IMR-90 (cell line): ENCODE results near the gene ABHD5. TPM values are rescaled to one million over a fixed set of nuclear protein-coding genes. Genes with fewer than 3 reads are reported as not detected.

ENCODE experiments used
- ATAC-seq: fragments of 200-7000 bp; cut with Tn5 transposase; 2 replicates; pipeline ENCODE4 v1.9.1; 2020; ENCODE audit warnings: low read depth, mild to moderate bottlenecking, moderate library complexity
- BruUV-seq: library from RNA; stranded (reverse); fragments of 400-500 nt; replicated peaks from 2 replicates; lab custom pipeline; 2021; lab: Mats Ljungman, UMichigan
- CTCF ChIA-PET: fragments of 300-600 bp; formaldehyde crosslinking; extraction: SDS; loops from one replicate; lab custom pipeline; 2021; ENCODE audit warnings: antibody characterized with exemption; lab: Yijun Ruan, JAX
- POLR2A ChIA-PET: fragments of 300-600 bp; sonication (Branson Sonifier 250); formaldehyde crosslinking; loops from one replicate; lab custom pipeline; 2022; ENCODE audit warnings: antibody characterized with exemption; ENCODE audit not compliant: unreplicated experiment; lab: Charles Lee
- DNase-seq: peaks from one replicate; pipeline ENCODE4 v3.0.0; 2013
- H2AFZ ChIP-seq: replicated peaks from 2 replicates; pipeline ENCODE3; 2013; ENCODE audit warnings: low read length, mild to moderate bottlenecking; ENCODE audit not compliant: poor library complexity
- H2AK5ac ChIP-seq: 2 replicates; pipeline ENCODE4 v1.6.1; 2013; ENCODE audit warnings: low read depth, low read length, inconsistent platforms
- H2AK9ac ChIP-seq: replicated peaks from 2 replicates; pipeline ENCODE3; 2013; ENCODE audit warnings: mild to moderate bottlenecking, low read depth, low read length, moderate library complexity; ENCODE audit not compliant: poor library complexity
- H2BK120ac ChIP-seq: 2 replicates; pipeline ENCODE4 v1.6.1; 2013; ENCODE audit warnings: low read depth, low read length, inconsistent platforms
- H2BK15ac ChIP-seq: 3 replicates; pipeline ENCODE4 v1.6.1; 2013; ENCODE audit warnings: low read depth, low read length, inconsistent platforms
- H2BK20ac ChIP-seq: 2 replicates; pipeline ENCODE4 v1.6.1; 2013; ENCODE audit warnings: low read depth, mild to moderate bottlenecking, inconsistent platforms, low read length, moderate library complexity
- H2BK5ac ChIP-seq: 2 replicates; pipeline ENCODE4 v1.6.1; 2013; ENCODE audit warnings: mild to moderate bottlenecking, low read depth, low read length, inconsistent platforms; ENCODE audit not compliant: poor library complexity, severe bottlenecking
- H3K14ac ChIP-seq: replicated peaks from 2 replicates; pipeline ENCODE4 v1.6.1; 2013; ENCODE audit warnings: low read depth, low read length, inconsistent platforms
- H3K18ac ChIP-seq: 2 replicates; pipeline ENCODE4 v1.6.1; 2013; ENCODE audit warnings: low read depth, low read length, control low read depth
- H3K23ac ChIP-seq: 2 replicates; pipeline ENCODE4 v1.6.1; 2013; ENCODE audit warnings: low read depth, low read length, inconsistent platforms
- H3K27ac ChIP-seq: 2 replicates; pipeline ENCODE4 v1.5.1; 2013; ENCODE audit warnings: mild to moderate bottlenecking, control low read depth, low read length; ENCODE audit not compliant: insufficient read depth
- H3K27me3 ChIP-seq: 2 replicates; pipeline ENCODE4 v1.6.1; 2013; ENCODE audit warnings: low read length; ENCODE audit not compliant: control insufficient read depth, insufficient read depth
- H3K36me3 ChIP-seq: 2 replicates; pipeline ENCODE4 v1.6.1; 2013; ENCODE audit warnings: low read length, mixed read lengths; ENCODE audit not compliant: control insufficient read depth, insufficient read depth
- H3K4ac ChIP-seq: 2 replicates; pipeline ENCODE4 v1.6.1; 2013; ENCODE audit warnings: low read depth, low read length, inconsistent platforms
- H3K4me1 ChIP-seq: 2 replicates; pipeline ENCODE4 v1.6.1; 2013; ENCODE audit warnings: low read length, mixed read lengths; ENCODE audit not compliant: control insufficient read depth, insufficient read depth
- H3K4me2 ChIP-seq: 2 replicates; pipeline ENCODE4 v1.6.1; 2013; ENCODE audit warnings: low read depth, mild to moderate bottlenecking, control low read depth, low read length, moderate library complexity
- H3K4me3 ChIP-seq: 2 replicates; pipeline ENCODE4 v1.5.1; 2013; ENCODE audit warnings: low read depth, mild to moderate bottlenecking, control low read depth, low read length, moderate library complexity; ENCODE audit not compliant: insufficient read depth
- H3K56ac ChIP-seq: 2 replicates; pipeline ENCODE4 v1.6.1; 2013; ENCODE audit warnings: low read length, inconsistent platforms; ENCODE audit not compliant: insufficient read depth; ENCODE audit errors: extremely low read depth
- H3K79me1 ChIP-seq, 2 experiments: 2 replicates each; pipeline ENCODE4 v1.6.1; 2013; ENCODE audit warnings: low read length in 2 of 2, inconsistent platforms in 1 of 2, low read depth in 1 of 2
- H3K9ac ChIP-seq: 2 replicates; pipeline ENCODE4 v1.6.1; 2013; ENCODE audit warnings: low read depth, low read length, control low read depth
- H3K9me1 ChIP-seq: 2 replicates; pipeline ENCODE4 v1.6.1; 2013; ENCODE audit warnings: low read length, inconsistent platforms; ENCODE audit not compliant: insufficient read depth
- H3K9me3 ChIP-seq: 2 replicates; pipeline ENCODE4 v1.6.1; 2013; ENCODE audit warnings: low read length; ENCODE audit not compliant: control insufficient read depth, insufficient read depth
- H4K20me1 ChIP-seq: 2 replicates; pipeline ENCODE4 v1.6.1; 2013; ENCODE audit warnings: low read length, inconsistent platforms; ENCODE audit not compliant: insufficient read depth
- H4K5ac ChIP-seq: 2 replicates; pipeline ENCODE4 v1.6.1; 2013; ENCODE audit warnings: mild to moderate bottlenecking, low read depth, low read length, control low read depth
- H4K8ac ChIP-seq, 2 experiments: 2 replicates each; pipeline ENCODE4 v1.6.1; 2013; ENCODE audit warnings: low read depth in 2 of 2, low read length in 2 of 2, control low read depth in 1 of 2, inconsistent platforms in 1 of 2
- H4K91ac ChIP-seq: 2 replicates; pipeline ENCODE4 v1.6.1; 2013; ENCODE audit warnings: low read depth, low read length, inconsistent platforms; ENCODE audit not compliant: insufficient read depth
- CEBPB ChIP-seq: IDR thresholded peaks from 2 replicates; pipeline ENCODE4 v1.6.1; 2012; ENCODE audit warnings: low read depth, low read length, improper control_type of control experiment
- RAD21 ChIP-seq: IDR thresholded peaks from 2 replicates; pipeline ENCODE4 v1.6.1; 2012; ENCODE audit warnings: low read length, improper control_type of control experiment
- WGBS, 2 experiments: methylation state at CpG; one replicate each; pipeline versions ENCODE4 v1.1.5 to v1.1.7; 2013; ENCODE audit warnings: missing lambda C conversion rate in 2 of 2; ENCODE audit not compliant: insufficient read length in 1 of 2; ENCODE audit errors: extremely low coverage in 2 of 2; 5-methylcytosine and 5-hydroxymethylcytosine counted together
- dilution Hi-C: fragments of 300-500 bp; cut with HindIII; formaldehyde crosslinking; loops from one replicate; pipeline ENCODE4 v1.14.3; 2018; ENCODE audit warnings: low sequenced_read_pairs; ENCODE audit not compliant: unreplicated experiment
- in situ Hi-C: fragments of 300-500 bp; cut with MboI; formaldehyde crosslinking; loops from 3 replicates; pipeline ENCODE4 v1.14.3; 2019; ENCODE audit warnings: low sequenced_read_pairs, inconsistent platforms, mixed read lengths
- intact Hi-C: fragments of 100-400 bp; cut with micrococcal nuclease; formaldehyde crosslinking; loops from 2 replicates; pipeline ENCODE4 v1.10.0; 2022
- polyA plus RNA-seq, 3 experiments: library from polyadenylated mRNA; depleted of rRNA; stranded (reverse); fragments of >200 nt; gene quantifications; 2 replicates each; pipeline ENCODE4 v1.2.3, GENCODE V29; 2012; ENCODE audit warnings: low replicate concordance in 1 of 3
- total RNA-seq: library from RNA; depleted of rRNA; stranded (reverse); fragments of >200 nt; gene quantifications from 2 replicates; pipeline ENCODE4 v1.2.3, GENCODE V29; 2012

ABHD5 gene
- total and polyA plus RNA-seq, 2 of the 4 experiments (the other 2 are of a cell fraction), result 15.8 to 33.2 TPM

DNA sequence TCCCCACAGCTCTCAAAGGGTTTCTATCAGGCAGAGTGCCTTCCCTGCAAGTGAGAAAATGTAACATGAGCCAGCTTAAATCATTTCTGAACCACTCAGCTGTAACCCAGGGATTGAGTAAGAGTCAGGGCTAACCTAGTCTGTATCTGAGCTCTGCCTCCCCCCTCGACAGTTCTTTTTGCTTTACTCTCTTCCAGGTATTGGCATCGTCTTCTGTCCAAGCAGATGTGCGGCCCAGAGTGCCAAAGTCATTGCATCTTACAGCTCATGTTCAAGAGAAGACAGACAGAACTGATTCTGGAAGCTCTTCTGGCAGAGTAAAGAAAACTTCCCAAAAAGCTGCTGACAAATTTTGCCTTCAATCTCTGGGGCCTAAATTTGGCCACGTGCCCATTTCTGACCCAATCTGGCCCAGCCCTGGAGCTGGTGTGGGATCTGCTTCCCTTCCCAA lies 74.8 kb downstream of the ABHD5 start:
- H3K79me1 ChIP-seq, result no peaks in the 10 kb centered on the region
- H3K9ac ChIP-seq, result no peak overlapping the region
- peak overlapping the region; percentile 62 for H4K91ac ChIP-seq
- POLR2A ChIA-PET, result interaction anchor here (0.6 kb wide), 1 partner anchor 12 kb away, joined by 3 read pairs; no protein-coding TSS in a partner anchor
- no TSS peak for BruUV-seq
- peak overlapping the region; percentile 10; the same call in 1 of the 2 replicates for H3K18ac ChIP-seq
- H3K27ac ChIP-seq, result 0 out of 2 replicates have a peak overlapping the region, but pooled peaks have one; percentile 24
- TF ChIP-seq RAD21 (no peak), CEBPB (peak; percentile 84)
- peaks cover 32% of the 10 kb centered on the region for H3K4me1 ChIP-seq
- H4K5ac ChIP-seq, result no peak overlapping the region
- no peak overlapping the region for H3K4me2 ChIP-seq
- ATAC-seq (peak; percentile 41), DNase-seq (peak; percentile 69)
- peak overlapping the region; percentile 20 to 47; a peak in 2 of 4 replicates for H4K8ac ChIP-seq
- no peak overlapping the region for H3K23ac ChIP-seq
- peak overlapping the region; percentile 84 for H3K14ac ChIP-seq
- peak overlapping the region; percentile 85 for H2BK120ac ChIP-seq
- H3K4me3 ChIP-seq, result no peak overlapping the region
- peak overlapping the region; percentile 62 for H2AK9ac ChIP-seq
- dilution Hi-C loops (no loop called here), in situ Hi-C loops (no loop called here), intact Hi-C loops (no loop called here)
- no peaks in the 10 kb centered on the region for H3K36me3 ChIP-seq
- 92% methylated on average over 2 of the region's 4 CpGs; no CpG with 5 or more reads in 1 of the 2 experiments for WGBS, 2 experiments
- no peaks in the 10 kb centered on the region for H3K9me3 ChIP-seq
- no peak overlapping the region for H2AFZ ChIP-seq
- peak overlapping the region; percentile 23 for H2BK5ac ChIP-seq
- H3K9me1 ChIP-seq, result peaks cover 25% of the 10 kb centered on the region
- H3K4ac ChIP-seq, result peak overlapping the region; percentile 79
- CTCF ChIA-PET, result interaction anchor here (1.0 to 1.3 kb wide), 2 partner anchors 9 to 433 kb away, joined by 3 read pairs; no protein-coding TSS in a partner anchor
- peak overlapping the region; percentile 95 for H2AK5ac ChIP-seq
- H2BK15ac ChIP-seq, result peak overlapping the region; percentile 78; the same call in 2 of the 3 replicates
- H4K20me1 ChIP-seq, result no peaks in the 10 kb centered on the region
- no peaks in the 10 kb centered on the region for H3K27me3 ChIP-seq
- H3K56ac ChIP-seq, result no peak overlapping the region
- H2BK20ac ChIP-seq, result peak overlapping the region; percentile 84; the same call in 1 of the 2 replicates
